IMR-90 (cell line): Measurements from ENCODE around the gene SF3A1. TPM values are rescaled to one million over a fixed set of nuclear protein-coding genes. Genes with fewer than 3 reads are reported as not detected.

Experiments
- ATAC-seq: fragments of 200-7000 bp; cut with Tn5 transposase; 2 replicates; pipeline ENCODE4 v1.9.1; 2020; ENCODE audit warnings: low read depth, mild to moderate bottlenecking, moderate library complexity
- BruUV-seq: library from RNA; stranded (reverse); fragments of 400-500 nt; replicated peaks from 2 replicates; lab custom pipeline; 2021; lab: Mats Ljungman, UMichigan
- CTCF ChIA-PET: fragments of 300-600 bp; formaldehyde crosslinking; extraction: SDS; loops from one replicate; lab custom pipeline; 2021; ENCODE audit warnings: antibody characterized with exemption; lab: Yijun Ruan, JAX
- POLR2A ChIA-PET: fragments of 300-600 bp; sonication (Branson Sonifier 250); formaldehyde crosslinking; loops from one replicate; lab custom pipeline; 2022; ENCODE audit warnings: antibody characterized with exemption; ENCODE audit not compliant: unreplicated experiment; lab: Charles Lee
- DNase-seq: peaks from one replicate; pipeline ENCODE4 v3.0.0; 2013
- H2AFZ ChIP-seq: replicated peaks from 2 replicates; pipeline ENCODE3; 2013; ENCODE audit warnings: low read length, mild to moderate bottlenecking; ENCODE audit not compliant: poor library complexity
- H2AK5ac ChIP-seq: 2 replicates; pipeline ENCODE4 v1.6.1; 2013; ENCODE audit warnings: low read depth, low read length, inconsistent platforms
- H2AK9ac ChIP-seq: replicated peaks from 2 replicates; pipeline ENCODE3; 2013; ENCODE audit warnings: mild to moderate bottlenecking, low read depth, low read length, moderate library complexity; ENCODE audit not compliant: poor library complexity
- H2BK120ac ChIP-seq: 2 replicates; pipeline ENCODE4 v1.6.1; 2013; ENCODE audit warnings: low read depth, low read length, inconsistent platforms
- H2BK15ac ChIP-seq: 3 replicates; pipeline ENCODE4 v1.6.1; 2013; ENCODE audit warnings: low read depth, low read length, inconsistent platforms
- H2BK20ac ChIP-seq: 2 replicates; pipeline ENCODE4 v1.6.1; 2013; ENCODE audit warnings: low read depth, mild to moderate bottlenecking, inconsistent platforms, low read length, moderate library complexity
- H2BK5ac ChIP-seq: 2 replicates; pipeline ENCODE4 v1.6.1; 2013; ENCODE audit warnings: mild to moderate bottlenecking, low read depth, low read length, inconsistent platforms; ENCODE audit not compliant: poor library complexity, severe bottlenecking
- H3K14ac ChIP-seq: replicated peaks from 2 replicates; pipeline ENCODE4 v1.6.1; 2013; ENCODE audit warnings: low read depth, low read length, inconsistent platforms
- H3K18ac ChIP-seq: 2 replicates; pipeline ENCODE4 v1.6.1; 2013; ENCODE audit warnings: low read depth, low read length, control low read depth
- H3K23ac ChIP-seq: 2 replicates; pipeline ENCODE4 v1.6.1; 2013; ENCODE audit warnings: low read depth, low read length, inconsistent platforms
- H3K27ac ChIP-seq: 2 replicates; pipeline ENCODE4 v1.5.1; 2013; ENCODE audit warnings: mild to moderate bottlenecking, control low read depth, low read length; ENCODE audit not compliant: insufficient read depth
- H3K27me3 ChIP-seq: 2 replicates; pipeline ENCODE4 v1.6.1; 2013; ENCODE audit warnings: low read length; ENCODE audit not compliant: control insufficient read depth, insufficient read depth
- H3K36me3 ChIP-seq: 2 replicates; pipeline ENCODE4 v1.6.1; 2013; ENCODE audit warnings: low read length, mixed read lengths; ENCODE audit not compliant: control insufficient read depth, insufficient read depth
- H3K4ac ChIP-seq: 2 replicates; pipeline ENCODE4 v1.6.1; 2013; ENCODE audit warnings: low read depth, low read length, inconsistent platforms
- H3K4me1 ChIP-seq: 2 replicates; pipeline ENCODE4 v1.6.1; 2013; ENCODE audit warnings: low read length, mixed read lengths; ENCODE audit not compliant: control insufficient read depth, insufficient read depth
- H3K4me2 ChIP-seq: 2 replicates; pipeline ENCODE4 v1.6.1; 2013; ENCODE audit warnings: low read depth, mild to moderate bottlenecking, control low read depth, low read length, moderate library complexity
- H3K4me3 ChIP-seq: 2 replicates; pipeline ENCODE4 v1.5.1; 2013; ENCODE audit warnings: low read depth, mild to moderate bottlenecking, control low read depth, low read length, moderate library complexity; ENCODE audit not compliant: insufficient read depth
- H3K56ac ChIP-seq: 2 replicates; pipeline ENCODE4 v1.6.1; 2013; ENCODE audit warnings: low read length, inconsistent platforms; ENCODE audit not compliant: insufficient read depth; ENCODE audit errors: extremely low read depth
- H3K79me1 ChIP-seq, 2 experiments: 2 replicates each; pipeline ENCODE4 v1.6.1; 2013; ENCODE audit warnings: low read length in 2 of 2, inconsistent platforms in 1 of 2, low read depth in 1 of 2
- H3K9ac ChIP-seq: 2 replicates; pipeline ENCODE4 v1.6.1; 2013; ENCODE audit warnings: low read depth, low read length, control low read depth
- H3K9me1 ChIP-seq: 2 replicates; pipeline ENCODE4 v1.6.1; 2013; ENCODE audit warnings: low read length, inconsistent platforms; ENCODE audit not compliant: insufficient read depth
- H3K9me3 ChIP-seq: 2 replicates; pipeline ENCODE4 v1.6.1; 2013; ENCODE audit warnings: low read length; ENCODE audit not compliant: control insufficient read depth, insufficient read depth
- H4K20me1 ChIP-seq: 2 replicates; pipeline ENCODE4 v1.6.1; 2013; ENCODE audit warnings: low read length, inconsistent platforms; ENCODE audit not compliant: insufficient read depth
- H4K5ac ChIP-seq: 2 replicates; pipeline ENCODE4 v1.6.1; 2013; ENCODE audit warnings: mild to moderate bottlenecking, low read depth, low read length, control low read depth
- H4K8ac ChIP-seq, 2 experiments: 2 replicates each; pipeline ENCODE4 v1.6.1; 2013; ENCODE audit warnings: low read depth in 2 of 2, low read length in 2 of 2, control low read depth in 1 of 2, inconsistent platforms in 1 of 2
- H4K91ac ChIP-seq: 2 replicates; pipeline ENCODE4 v1.6.1; 2013; ENCODE audit warnings: low read depth, low read length, inconsistent platforms; ENCODE audit not compliant: insufficient read depth
- BHLHE40 ChIP-seq: fragments of 150-350 bp; IDR thresholded peaks from 2 replicates; pipeline ENCODE4 v1.6.1; 2016; ENCODE audit warnings: mild to moderate bottlenecking, low read depth, low read length
- CTCF ChIP-seq: conservative IDR thresholded peaks from 2 replicates; pipeline ENCODE4 v1.5.1; 2012; ENCODE audit warnings: mild to moderate bottlenecking, low read depth, low read length, improper control_type of control experiment
- SMC3 ChIP-seq: fragments of 150-350 bp; IDR thresholded peaks from 2 replicates; pipeline ENCODE4 v1.6.1; 2016; ENCODE audit warnings: low read depth, mild to moderate bottlenecking, antibody characterized with exemption, low read length, moderate library complexity
- WGBS, 2 experiments: methylation state at CpG; one replicate each; pipeline versions ENCODE4 v1.1.5 to v1.1.7; 2013; ENCODE audit warnings: missing lambda C conversion rate in 2 of 2; ENCODE audit not compliant: insufficient read length in 1 of 2; ENCODE audit errors: extremely low coverage in 2 of 2; 5-methylcytosine and 5-hydroxymethylcytosine counted together
- dilution Hi-C: fragments of 300-500 bp; cut with HindIII; formaldehyde crosslinking; loops from one replicate; pipeline ENCODE4 v1.14.3; 2018; ENCODE audit warnings: low sequenced_read_pairs; ENCODE audit not compliant: unreplicated experiment
- in situ Hi-C: fragments of 300-500 bp; cut with MboI; formaldehyde crosslinking; loops from 3 replicates; pipeline ENCODE4 v1.14.3; 2019; ENCODE audit warnings: low sequenced_read_pairs, inconsistent platforms, mixed read lengths
- intact Hi-C: fragments of 100-400 bp; cut with micrococcal nuclease; formaldehyde crosslinking; loops from 2 replicates; pipeline ENCODE4 v1.10.0; 2022
- polyA plus RNA-seq, 3 experiments: library from polyadenylated mRNA; depleted of rRNA; stranded (reverse); fragments of >200 nt; gene quantifications; 2 replicates each; pipeline ENCODE4 v1.2.3, GENCODE V29; 2012; ENCODE audit warnings: low replicate concordance in 1 of 3
- total RNA-seq: library from RNA; depleted of rRNA; stranded (reverse); fragments of >200 nt; gene quantifications from 2 replicates; pipeline ENCODE4 v1.2.3, GENCODE V29; 2012

Gene SF3A1
- total and polyA plus RNA-seq, 2 of the 4 experiments (the other 2 are of a cell fraction), result 36.9 to 67.2 TPM

GRCh38 chr22:30294830-30295229 is 61.9 kb downstream of the SF3A1 start:
- intact Hi-C loops (no loop called here), in situ Hi-C loops (no loop called here), dilution Hi-C loops (no loop called here)
- H3K36me3 ChIP-seq, result peaks cover 76% of the 10 kb centered on the region
- peaks cover 4 to 11% of the 10 kb centered on the region in 2 experiments; a peak in 3 of 4 replicates for H3K79me1 ChIP-seq
- no peak overlapping the region for H3K4ac ChIP-seq
- no peaks in the 10 kb centered on the region for H3K27me3 ChIP-seq
- H3K14ac ChIP-seq, result no peak overlapping the region
- H2BK15ac ChIP-seq, result no peak overlapping the region
- no peaks in the 10 kb centered on the region for H3K9me3 ChIP-seq
- H3K18ac ChIP-seq, result no peak overlapping the region
- H3K4me1 ChIP-seq, result peaks cover 16% of the 10 kb centered on the region; the same call in 1 of the 2 replicates
- no peak overlapping the region for H2AK5ac ChIP-seq
- TF ChIP-seq SMC3 (no peak), CTCF (no peak), BHLHE40 (no peak)
- ChIA-PET POLR2A (no interaction called here), CTCF (no interaction called here)
- no peak overlapping the region for H4K5ac ChIP-seq
- DNase-seq (no peak), ATAC-seq (no peak)
- no peak overlapping the region for H3K9ac ChIP-seq
- no peak overlapping the region for H3K4me3 ChIP-seq
- WGBS, 2 experiments, result 100% methylated on average over 5 of the region's 11 CpGs; no CpG with 5 or more reads in 1 of the 2 experiments
- BruUV-seq, result no TSS peak
- no peak overlapping the region for H2AFZ ChIP-seq
- H3K23ac ChIP-seq, result no peak overlapping the region
- no peak overlapping the region for H2BK5ac ChIP-seq
- no peak overlapping the region for H3K56ac ChIP-seq
- peaks cover 6% of the 10 kb centered on the region for H3K9me1 ChIP-seq
- H2BK20ac ChIP-seq, result no peak overlapping the region
- no peak overlapping the region for H4K91ac ChIP-seq
- H4K8ac ChIP-seq, result no peak overlapping the region
- H2AK9ac ChIP-seq, result no peak overlapping the region
- no peak overlapping the region for H3K4me2 ChIP-seq
- H3K27ac ChIP-seq, result no peak overlapping the region
- no peak overlapping the region for H2BK120ac ChIP-seq
- peaks cover 34% of the 10 kb centered on the region for H4K20me1 ChIP-seq
